ENCODE measurements around the gene TSPAN18. TPM values are rescaled to one million over a fixed set of nuclear protein-coding genes. Genes with fewer than 3 reads are reported as not detected.

TSPAN18 gene
- polyA plus RNA-seq, 1 of the 3 experiments (the other 2 are of a cell fraction), result 0.72 TPM

DNA sequence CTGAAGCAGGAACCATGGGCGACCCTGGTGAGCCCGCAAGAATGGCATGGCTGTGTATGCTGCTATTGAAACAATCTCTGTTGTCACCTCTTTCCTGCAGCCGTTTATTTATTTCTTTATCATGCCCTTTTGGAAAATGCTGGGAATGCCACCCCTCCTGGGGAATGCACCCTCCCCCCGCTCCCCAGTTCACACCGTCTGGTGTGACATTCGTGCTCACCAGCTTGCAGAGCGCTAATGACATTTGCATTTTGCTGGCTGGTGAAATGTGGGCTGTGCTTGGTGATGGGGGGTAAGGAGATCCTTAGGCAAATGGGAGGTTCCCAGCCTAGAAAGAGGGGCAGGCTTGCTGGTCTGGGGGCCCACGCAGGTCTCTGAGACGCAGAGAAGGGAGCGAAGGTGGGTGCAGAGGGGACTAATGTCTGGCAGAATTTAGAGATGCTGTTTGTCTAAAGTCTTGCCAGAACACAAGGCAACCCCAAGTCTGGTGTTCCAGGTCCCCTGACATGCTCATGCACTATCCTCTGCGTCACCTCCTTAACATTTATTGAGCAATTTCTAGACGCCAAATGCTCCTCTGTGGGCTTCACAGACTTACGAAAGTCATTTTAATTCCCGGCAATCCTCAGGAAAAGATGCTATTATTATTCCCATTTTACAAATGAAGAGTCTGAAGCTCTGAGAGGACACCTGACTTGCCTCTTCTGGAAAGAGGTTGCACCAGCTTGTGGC lies 132.2 kb downstream of the TSPAN18 start:
- Histone ChIP-seq H3K9me2 (no peaks in the 10 kb centered on the region), H3K79me2 (ENCODE audit: insufficient read depth) (no peaks in the 10 kb centered on the region), H3K9me3 (no peaks in the 10 kb centered on the region), H3F3A (replicated peaks; ENCODE audit: insufficient read depth) (peaks cover 9% of the 10 kb centered on the region), H3K4me2 (no peak overlapping the region), H3K9ac (no peak overlapping the region), H3K27me3 (ENCODE audit: insufficient read depth) (no peaks in the 10 kb centered on the region), H3K27ac (ENCODE audit: low read depth in 2 of 2, low read length in 1 of 2) (no peak overlapping the region; a peak in 1 of 4 replicates), H2AFZ (ENCODE audit: low read depth) (no peak overlapping the region), H4K20me1 (ENCODE audit: insufficient read depth) (no peaks in the 10 kb centered on the region), H3K4me3 (ENCODE audit: low read depth in 2 of 2, low read length in 1 of 2) (no peak overlapping the region), H3K36me3 (replicated peaks in 1 of 2; ENCODE audit: control insufficient read depth in 1 of 2, insufficient read depth in 2 of 2, low read length in 1 of 2) (no peaks in the 10 kb centered on the region), H3K4me1 (ENCODE audit: control insufficient read depth in 1 of 2, insufficient read depth in 2 of 2, low read depth in 1 of 2, low read length in 1 of 2) (peaks cover 23 to 49% of the 10 kb centered on the region in 2 experiments)
- CTCF ChIA-PET, result interaction anchor here (1.2 kb wide), 1 partner anchor 18 kb away, joined by 3 read pairs; no protein-coding TSS in a partner anchor
- 93% methylated on average over 14 of the region's 14 CpGs for WGBS (ENCODE audit: low lambda C conversion rate)
- DNase-seq, result no peak
- no peak for TF ChIP-seq SMC3 (IDR thresholded peaks at IDR 0.05; ENCODE audit: low read depth, low read length)
- no peak for TF ChIP-seq ELF1 (IDR thresholded peaks at IDR 0.05)
- TF ChIP-seq CHD2 (IDR thresholded peaks at IDR 0.05; ENCODE audit: low read length, partially characterized antibody), result no peak
- no peak for TF ChIP-seq JUND (IDR thresholded peaks at IDR 0.05)
- TF ChIP-seq GATA2 (CRISPR knock-in tag; IDR thresholded peaks at IDR 0.05), result no peak
- TF ChIP-seq TCF12 (IDR thresholded peaks at IDR 0.05), result no peak
- TF ChIP-seq RFX5 (IDR thresholded peaks at IDR 0.05; ENCODE audit: low read length), result no peak
- TF ChIP-seq, protein P1, sequence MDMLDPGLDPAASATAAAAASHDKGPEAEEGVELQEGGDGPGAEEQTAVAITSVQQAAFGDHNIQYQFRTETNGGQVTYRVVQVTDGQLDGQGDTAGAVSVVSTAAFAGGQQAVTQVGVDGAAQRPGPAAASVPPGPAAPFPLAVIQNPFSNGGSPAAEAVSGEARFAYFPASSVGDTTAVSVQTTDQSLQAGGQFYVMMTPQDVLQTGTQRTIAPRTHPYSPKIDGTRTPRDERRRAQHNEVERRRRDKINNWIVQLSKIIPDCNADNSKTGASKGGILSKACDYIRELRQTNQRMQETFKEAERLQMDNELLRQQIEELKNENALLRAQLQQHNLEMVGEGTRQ (IDR thresholded peaks at IDR 0.05; ENCODE audit: borderline replicate concordance, low read depth, low read length), result no peak
- TF ChIP-seq, protein P2, sequence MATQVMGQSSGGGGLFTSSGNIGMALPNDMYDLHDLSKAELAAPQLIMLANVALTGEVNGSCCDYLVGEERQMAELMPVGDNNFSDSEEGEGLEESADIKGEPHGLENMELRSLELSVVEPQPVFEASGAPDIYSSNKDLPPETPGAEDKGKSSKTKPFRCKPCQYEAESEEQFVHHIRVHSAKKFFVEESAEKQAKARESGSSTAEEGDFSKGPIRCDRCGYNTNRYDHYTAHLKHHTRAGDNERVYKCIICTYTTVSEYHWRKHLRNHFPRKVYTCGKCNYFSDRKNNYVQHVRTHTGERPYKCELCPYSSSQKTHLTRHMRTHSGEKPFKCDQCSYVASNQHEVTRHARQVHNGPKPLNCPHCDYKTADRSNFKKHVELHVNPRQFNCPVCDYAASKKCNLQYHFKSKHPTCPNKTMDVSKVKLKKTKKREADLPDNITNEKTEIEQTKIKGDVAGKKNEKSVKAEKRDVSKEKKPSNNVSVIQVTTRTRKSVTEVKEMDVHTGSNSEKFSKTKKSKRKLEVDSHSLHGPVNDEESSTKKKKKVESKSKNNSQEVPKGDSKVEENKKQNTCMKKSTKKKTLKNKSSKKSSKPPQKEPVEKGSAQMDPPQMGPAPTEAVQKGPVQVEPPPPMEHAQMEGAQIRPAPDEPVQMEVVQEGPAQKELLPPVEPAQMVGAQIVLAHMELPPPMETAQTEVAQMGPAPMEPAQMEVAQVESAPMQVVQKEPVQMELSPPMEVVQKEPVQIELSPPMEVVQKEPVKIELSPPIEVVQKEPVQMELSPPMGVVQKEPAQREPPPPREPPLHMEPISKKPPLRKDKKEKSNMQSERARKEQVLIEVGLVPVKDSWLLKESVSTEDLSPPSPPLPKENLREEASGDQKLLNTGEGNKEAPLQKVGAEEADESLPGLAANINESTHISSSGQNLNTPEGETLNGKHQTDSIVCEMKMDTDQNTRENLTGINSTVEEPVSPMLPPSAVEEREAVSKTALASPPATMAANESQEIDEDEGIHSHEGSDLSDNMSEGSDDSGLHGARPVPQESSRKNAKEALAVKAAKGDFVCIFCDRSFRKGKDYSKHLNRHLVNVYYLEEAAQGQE (IDR thresholded peaks at IDR 0.05; ENCODE audit: low read depth, low read length), result no peak
- no peak for TF ChIP-seq FOXM1 (IDR thresholded peaks at IDR 0.05; ENCODE audit: low read depth)
- TF ChIP-seq YY1 (IDR thresholded peaks at IDR 0.05; ENCODE audit: low read depth), result no peak
- no peak for TF ChIP-seq POLR2AphosphoS5 (IDR thresholded peaks at IDR 0.05; ENCODE audit: low read depth, low read length)
- no peak for TF ChIP-seq TEAD4 (IDR thresholded peaks at IDR 0.05; ENCODE audit: borderline replicate concordance, insufficient read depth)
- TF ChIP-seq EP300 (IDR thresholded peaks at IDR 0.05; ENCODE audit: borderline replicate concordance in 1 of 2, low read depth in 1 of 2, low read length in 1 of 2), result no peak
- TF ChIP-seq RCOR1 (IDR thresholded peaks at IDR 0.05; ENCODE audit: low read length), result no peak
- TF ChIP-seq, protein P3, sequence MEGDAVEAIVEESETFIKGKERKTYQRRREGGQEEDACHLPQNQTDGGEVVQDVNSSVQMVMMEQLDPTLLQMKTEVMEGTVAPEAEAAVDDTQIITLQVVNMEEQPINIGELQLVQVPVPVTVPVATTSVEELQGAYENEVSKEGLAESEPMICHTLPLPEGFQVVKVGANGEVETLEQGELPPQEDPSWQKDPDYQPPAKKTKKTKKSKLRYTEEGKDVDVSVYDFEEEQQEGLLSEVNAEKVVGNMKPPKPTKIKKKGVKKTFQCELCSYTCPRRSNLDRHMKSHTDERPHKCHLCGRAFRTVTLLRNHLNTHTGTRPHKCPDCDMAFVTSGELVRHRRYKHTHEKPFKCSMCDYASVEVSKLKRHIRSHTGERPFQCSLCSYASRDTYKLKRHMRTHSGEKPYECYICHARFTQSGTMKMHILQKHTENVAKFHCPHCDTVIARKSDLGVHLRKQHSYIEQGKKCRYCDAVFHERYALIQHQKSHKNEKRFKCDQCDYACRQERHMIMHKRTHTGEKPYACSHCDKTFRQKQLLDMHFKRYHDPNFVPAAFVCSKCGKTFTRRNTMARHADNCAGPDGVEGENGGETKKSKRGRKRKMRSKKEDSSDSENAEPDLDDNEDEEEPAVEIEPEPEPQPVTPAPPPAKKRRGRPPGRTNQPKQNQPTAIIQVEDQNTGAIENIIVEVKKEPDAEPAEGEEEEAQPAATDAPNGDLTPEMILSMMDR (IDR thresholded peaks at IDR 0.05), result no peak
- no peak for TF ChIP-seq TAF1 (IDR thresholded peaks at IDR 0.05; ENCODE audit: borderline replicate concordance, low read depth, low read length)
- POLR2A ChIA-PET, result interaction anchor here (1.3 kb wide), 1 partner anchor 231 kb away, joined by 4 read pairs; no protein-coding TSS in a partner anchor
